Neural cell (in vitro differentiated cells): ENCODE results near the gene PDPN.

ENCODE experiments used
- CTCF ChIP-seq: fragments of 450-650 bp; IDR thresholded peaks from 2 replicates; pipeline ENCODE4 v1.5.1; 2014; ENCODE audit warnings: antibody characterized with exemption, mild to moderate bottlenecking, moderate library complexity; ENCODE audit not compliant: poor library complexity, severe bottlenecking
- EP300 ChIP-seq: fragments of 450-650 bp; conservative IDR thresholded peaks from 2 replicates; pipeline ENCODE4 v1.6.1; 2014; ENCODE audit warnings: antibody characterized with exemption, mild to moderate bottlenecking, moderate library complexity; ENCODE audit not compliant: poor library complexity, severe bottlenecking
- EZH2 ChIP-seq: fragments of 200-600, 300-800 bp; shearing (Covaris generic), sonication (generic); IDR thresholded peaks from 2 replicates; pipeline ENCODE4 v1.6.1; 2014; ENCODE audit warnings: antibody characterized with exemption, low read length, borderline replicate concordance, mild to moderate bottlenecking; ENCODE audit not compliant: insufficient read depth, poor library complexity, severe bottlenecking
- MXI1 ChIP-seq: fragments of 450-650 bp; conservative IDR thresholded peaks from 2 replicates; pipeline ENCODE4 v1.6.1; 2014; ENCODE audit warnings: antibody characterized with exemption, mild to moderate bottlenecking; ENCODE audit not compliant: poor library complexity, severe bottlenecking
- POLR2AphosphoS5 ChIP-seq: IDR thresholded peaks from 2 replicates; pipeline ENCODE4 v1.6.1; 2012
- TAF1 ChIP-seq: IDR thresholded peaks from 2 replicates; pipeline ENCODE4 v1.6.1; 2012; ENCODE audit warnings: low read depth

- TF ChIP-seq EP300 (no peak), TAF1 (no peak), POLR2AphosphoS5 (no peak), MXI1 (no peak), CTCF (no peak), EZH2 (no peak)
Observed at GRCh38 chr1:13617773-13618172, 34.1 kb downstream of the PDPN start.
